HG02973 (cell line): ENCODE measurements around the gene STARD3NL.
"Not testable (repeated sequence)": the region's sequence is repeated elsewhere in the genome, so short reads cannot be mapped to it uniquely, and the experiment has no call there.

Source experiments
- ATAC-seq: cut with Tn5 transposase; IDR thresholded peaks from one replicate; pipeline ENCODE4 v1.9.1; 2021; ENCODE audit warnings: moderate library complexity; ENCODE audit not compliant: unreplicated experiment

The STARD3NL gene

DNA sequence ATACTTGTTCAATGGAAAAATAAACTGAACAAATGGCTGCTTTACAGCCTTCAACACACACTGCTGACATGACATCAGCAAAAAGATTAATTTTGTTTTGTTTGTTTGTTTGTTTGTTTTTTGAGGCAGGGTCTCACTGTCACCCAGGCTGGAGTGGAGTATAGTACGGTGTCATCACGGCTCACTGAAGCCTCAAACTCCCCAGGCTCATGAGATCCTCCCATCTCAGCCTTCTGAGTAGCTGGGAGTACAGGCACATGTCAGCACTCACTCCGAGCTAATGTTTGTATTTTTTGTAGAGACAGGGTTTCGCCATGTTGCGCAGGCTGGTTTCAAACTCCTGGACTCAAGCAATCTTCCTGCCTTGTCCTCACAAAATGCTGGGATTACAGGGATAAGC is 84.5 kb downstream of the STARD3NL start:
- ATAC-seq = no peak

- ATAC-seq = not testable (repeated sequence)
These were observed 85.2 kb downstream of the STARD3NL start for GRCh38 chr7:38263274-38263673.

GRCh38 chr7:38264602-38265001 is 86.6 kb downstream of the STARD3NL start:
- ATAC-seq = not testable (repeated sequence)

- ATAC-seq = not testable (repeated sequence)
These were observed 87.9 kb downstream of the STARD3NL start for GRCh38 chr7:38265958-38266357.

DNA sequence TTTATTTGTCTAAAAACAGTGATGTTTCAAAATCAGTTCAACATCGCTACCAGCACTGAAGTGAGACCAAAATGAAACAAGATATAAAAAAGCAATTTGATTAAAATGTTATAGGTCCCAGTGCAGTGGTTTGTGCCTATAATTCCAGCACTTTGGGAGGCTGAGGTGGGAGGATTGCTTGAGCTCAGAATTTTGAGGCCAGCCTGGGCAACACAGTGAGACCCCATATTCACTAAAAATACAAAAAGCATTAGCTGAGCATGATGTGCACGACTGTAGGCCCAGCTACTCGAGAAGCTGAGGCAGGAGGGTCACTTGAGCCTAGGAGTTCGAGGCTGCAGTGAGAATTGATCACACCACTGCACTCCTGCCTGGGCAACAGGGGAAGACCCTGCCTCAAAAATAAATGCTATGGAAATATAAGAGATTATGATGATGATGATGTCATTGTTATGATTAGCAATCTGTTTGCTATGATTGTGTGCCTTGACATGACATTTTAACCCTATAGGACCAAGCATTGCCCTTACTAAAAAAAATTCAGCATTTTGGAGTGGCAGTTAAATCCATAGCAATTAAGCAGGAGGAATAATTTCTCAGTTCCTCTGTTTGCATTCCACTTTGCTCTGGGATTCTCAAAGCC is 91.8 kb downstream of the STARD3NL start:
- ATAC-seq = not testable (repeated sequence)

DNA sequence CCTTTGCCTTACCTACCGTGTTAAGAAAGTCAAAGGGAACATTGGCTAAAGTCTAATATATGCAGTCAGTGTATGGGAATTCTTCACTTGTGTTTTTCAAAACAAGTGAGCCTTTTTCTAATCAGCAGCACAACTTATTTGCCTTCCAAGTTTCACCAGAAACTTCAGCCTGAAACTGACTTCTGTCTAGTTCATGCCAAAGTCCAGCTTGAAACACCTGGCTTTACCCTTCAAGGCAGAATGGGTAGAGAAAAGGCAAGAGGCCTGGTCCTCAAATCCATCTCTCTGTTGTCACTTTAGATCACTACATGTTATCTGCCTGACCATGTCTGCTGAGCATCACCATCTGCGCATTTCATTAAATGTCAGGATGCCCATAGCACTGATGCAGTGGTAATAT is 92.4 kb downstream of the STARD3NL start:
- not testable (repeated sequence) for ATAC-seq

DNA sequence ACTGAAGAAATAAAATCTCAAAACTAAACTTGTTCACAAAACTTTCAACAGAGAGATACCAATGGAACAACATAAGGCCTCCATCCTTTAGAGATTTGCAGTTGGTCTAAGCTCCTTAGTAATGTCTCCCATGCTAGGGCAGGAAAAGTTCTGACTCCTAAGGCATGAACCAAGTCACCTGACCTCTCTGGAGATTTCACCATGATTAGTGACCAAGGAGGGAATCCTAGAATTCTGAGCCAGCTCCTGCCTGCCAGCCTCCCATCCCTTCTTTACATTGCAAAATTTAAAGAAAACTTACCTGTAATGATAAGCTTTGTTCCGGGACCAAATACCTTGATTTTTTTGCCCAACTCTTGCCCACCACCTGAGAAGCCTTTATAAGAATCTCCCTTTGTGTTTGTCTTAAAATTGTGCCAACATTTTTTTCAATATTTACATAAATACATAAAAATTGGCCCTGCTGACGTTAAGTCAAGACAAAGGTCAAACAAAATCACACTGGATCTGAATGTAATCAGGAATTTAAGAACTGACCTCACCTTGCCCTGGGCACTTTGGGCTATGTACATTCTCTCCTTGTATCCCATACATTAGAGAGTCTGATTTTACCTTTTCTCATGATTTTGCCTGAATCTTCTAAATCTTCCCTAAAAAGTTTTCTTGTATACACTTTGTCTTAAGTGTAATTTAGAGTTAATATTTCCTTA is 95.4 kb downstream of the STARD3NL start, which contains the start of gene TARP:
TARP (minus strand) TSS at position 351 of the 710 bp plus-strand sequence.
- no peak for ATAC-seq

- ATAC-seq = no peak
These were observed 96.4 kb downstream of the STARD3NL start for GRCh38 chr7:38274486-38274885.

DNA sequence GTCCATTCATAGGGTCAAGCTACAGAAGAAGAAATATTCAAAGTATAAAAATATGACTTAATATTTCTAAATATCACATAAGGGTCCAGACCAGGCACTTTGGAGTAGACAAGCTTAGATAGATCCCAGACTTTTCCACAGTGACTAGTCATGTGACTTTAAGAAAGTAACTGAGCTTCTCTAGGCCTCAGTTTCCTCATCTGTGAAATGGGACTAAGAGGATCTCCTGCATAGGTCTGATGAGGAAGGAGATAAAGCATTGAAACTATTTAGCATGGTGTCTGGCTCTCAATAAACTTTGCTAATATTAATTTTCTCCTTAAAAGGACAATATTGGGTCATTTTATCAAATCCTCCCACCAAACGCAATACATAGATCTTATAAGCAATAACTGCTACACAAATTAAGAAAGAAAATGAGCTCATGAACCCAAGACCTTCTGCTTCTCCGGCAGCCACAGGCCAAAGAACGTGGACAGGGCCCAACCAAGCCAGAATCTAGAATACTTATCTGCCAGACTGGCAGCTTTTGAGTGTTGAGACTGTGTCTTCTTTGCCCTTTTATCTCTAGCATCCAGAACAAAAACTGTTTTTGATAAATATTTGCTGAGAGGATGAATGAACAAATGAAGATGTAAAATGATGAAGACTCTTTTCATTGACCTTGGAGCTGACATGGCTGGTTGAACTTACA is 97.0 kb downstream of the STARD3NL start:
- no peak for ATAC-seq

GRCh38 chr7:38276096-38276877 is 98.2 kb downstream of the STARD3NL start:
- no peak for ATAC-seq

DNA sequence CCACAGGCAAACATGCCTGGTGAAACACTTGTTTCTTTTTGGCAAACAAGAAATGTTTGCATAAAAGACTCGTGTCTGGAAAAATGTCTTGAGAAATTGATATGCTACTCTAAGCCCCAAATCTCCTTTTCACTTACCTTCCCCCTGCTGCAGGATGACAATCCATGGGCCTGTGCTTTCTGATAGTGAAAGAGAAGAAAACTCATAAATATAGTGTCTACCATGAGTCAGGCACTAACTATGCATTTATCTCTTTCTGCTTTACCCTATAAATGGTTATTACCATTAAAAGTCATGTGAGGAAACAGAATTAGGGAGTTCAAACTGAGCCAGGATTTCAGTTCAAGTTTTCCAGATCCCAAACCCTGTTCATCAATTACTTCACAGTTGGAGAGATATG is 102.0 kb downstream of the STARD3NL start:
- no peak for ATAC-seq
